WTC11 (cell line): ENCODE measurements around the gene KRTAP5-6. TPM values are rescaled to one million over a fixed set of nuclear protein-coding genes. Genes with fewer than 3 reads are reported as not detected.

Experiments
- ATAC-seq: fragments of 200-7000 bp; cut with Tn5 transposase; 2 replicates; pipeline ENCODE4 v1.10.0; 2021; ENCODE audit warnings: mild to moderate bottlenecking, moderate library complexity
- CTCF ChIA-PET: fragments of 300-600 bp; sonication (Branson Sonifier 250); formaldehyde crosslinking; loops from one replicate; lab custom pipeline; 2021; ENCODE audit warnings: antibody characterized with exemption; lab: Charles Lee
- POLR2A ChIA-PET: fragments of 350-600 bp; sonication (Branson Sonifier 250); formaldehyde crosslinking; loops from one replicate; lab custom pipeline; 2021; ENCODE audit warnings: antibody characterized with exemption; lab: Charles Lee
- DNase-seq: peaks from one replicate; pipeline ENCODE4 v3.0.0; 2021; ENCODE audit warnings: low spot score
- H3K27ac Mint-ChIP-seq: 2 replicates; pipeline ENCODE4 v1.8.0; 2021; ENCODE audit warnings: mixed read lengths
- H3K27me3 Mint-ChIP-seq: 2 replicates; pipeline ENCODE4 v1.8.0; 2021; ENCODE audit warnings: low read depth, mild to moderate bottlenecking, moderate library complexity, mixed read lengths
- H3K36me3 Mint-ChIP-seq: 2 replicates; pipeline ENCODE4 v1.8.0; 2021; ENCODE audit warnings: mixed read lengths
- H3K4me1 Mint-ChIP-seq: 2 replicates; pipeline ENCODE4 v1.8.0; 2022; ENCODE audit warnings: mixed read lengths
- H3K4me3 Mint-ChIP-seq: 2 replicates; pipeline ENCODE4 v1.8.0; 2021; ENCODE audit warnings: mild to moderate bottlenecking, moderate library complexity, mixed read lengths
- H3K9me3 Mint-ChIP-seq: 2 replicates; pipeline ENCODE4 v1.8.0; 2021; ENCODE audit warnings: mixed read lengths
- ATF1 ChIP-seq: sonication (generic); formaldehyde crosslinking; IDR thresholded peaks from 2 replicates; pipeline ENCODE4 v1.8.1; 2023; ENCODE audit warnings: mild to moderate bottlenecking, moderate library complexity, missing genetic modification reagents
- CREB1 ChIP-seq: sonication (generic); formaldehyde crosslinking; IDR thresholded peaks from 2 replicates; pipeline ENCODE4 v1.8.0; 2023; ENCODE audit warnings: mild to moderate bottlenecking, missing genetic modification reagents
- ETV6 ChIP-seq: sonication (generic); formaldehyde crosslinking; IDR thresholded peaks from 2 replicates; pipeline ENCODE4 v1.8.1; 2022; ENCODE audit warnings: mild to moderate bottlenecking, missing genetic modification reagents
- FOXJ3 ChIP-seq: sonication (generic); formaldehyde crosslinking; IDR thresholded peaks from 2 replicates; pipeline ENCODE4 v1.9.0; 2021; ENCODE audit warnings: missing genetic modification reagents, mild to moderate bottlenecking, borderline replicate concordance
- JUN ChIP-seq: sonication (generic); formaldehyde crosslinking; IDR thresholded peaks from 2 replicates; pipeline ENCODE4 v1.8.0; 2023; ENCODE audit warnings: mild to moderate bottlenecking, missing genetic modification reagents
- NFATC4 ChIP-seq: fragments of 250-450 bp; sonication (Bioruptor Pico); IDR thresholded peaks from 2 replicates; pipeline ENCODE4 v1.9.0; 2021; ENCODE audit warnings: mild to moderate bottlenecking
- NR1H2 ChIP-seq: sonication (generic); formaldehyde crosslinking; IDR thresholded peaks from 2 replicates; pipeline ENCODE4 v1.9.0; 2021; ENCODE audit warnings: mild to moderate bottlenecking, moderate library complexity, missing genetic modification reagents
- RELA ChIP-seq: sonication (generic); formaldehyde crosslinking; IDR thresholded peaks from 2 replicates; pipeline ENCODE4 v1.8.1; 2022; ENCODE audit warnings: missing genetic modification reagents, mild to moderate bottlenecking, borderline replicate concordance
- RORB ChIP-seq: fragments of 250-450 bp; sonication (Bioruptor Pico); IDR thresholded peaks from 2 replicates; pipeline ENCODE4 v1.9.0; 2021; ENCODE audit warnings: mild to moderate bottlenecking
- TCF7 ChIP-seq: sonication (generic); formaldehyde crosslinking; IDR thresholded peaks from 2 replicates; pipeline ENCODE4 v1.8.0; 2022; ENCODE audit warnings: mild to moderate bottlenecking, low read depth, missing genetic modification reagents, moderate library complexity
- ZNF263 ChIP-seq: sonication (generic); formaldehyde crosslinking; IDR thresholded peaks from 2 replicates; pipeline ENCODE4 v1.8.1; 2022; ENCODE audit warnings: low read depth, mild to moderate bottlenecking, moderate library complexity, missing genetic modification reagents
- ZNF416 ChIP-seq: fragments of 250-450 bp; sonication (Bioruptor Pico); IDR thresholded peaks from 2 replicates; pipeline ENCODE4 v1.9.0; 2021; ENCODE audit warnings: mild to moderate bottlenecking, inconsistent platforms
- total RNA-seq: library from RNA; stranded (reverse); gene quantifications from 3 replicates; pipeline ENCODE4 v1.2.3, GENCODE V29; 2021
- TF ChIP-seq, protein P1 (sequence below): sonication (generic); formaldehyde crosslinking; IDR thresholded peaks from 2 replicates; pipeline ENCODE4 v1.8.1; 2022; ENCODE audit warnings: missing genetic modification reagents, borderline replicate concordance
- TF ChIP-seq, protein P2 (sequence below): sonication (generic); formaldehyde crosslinking; IDR thresholded peaks from 2 replicates; pipeline ENCODE4 v1.8.0; 2022; ENCODE audit warnings: mild to moderate bottlenecking, missing genetic modification reagents
- TF ChIP-seq, protein P3 (sequence below): sonication (generic); formaldehyde crosslinking; IDR thresholded peaks from 2 replicates; pipeline ENCODE4 v1.8.1; 2023; ENCODE audit warnings: mild to moderate bottlenecking, moderate library complexity, missing genetic modification reagents
- TF ChIP-seq, protein P4 (sequence below): sonication (generic); formaldehyde crosslinking; conservative IDR thresholded peaks from 2 replicates; pipeline ENCODE4 v1.8.1; 2022; ENCODE audit warnings: mild to moderate bottlenecking, missing genetic modification reagents
- TF ChIP-seq, protein P5 (sequence below): sonication (generic); formaldehyde crosslinking; IDR thresholded peaks from 2 replicates; pipeline ENCODE4 v1.8.0; 2023; ENCODE audit warnings: missing genetic modification reagents, mild to moderate bottlenecking, borderline replicate concordance
- TF ChIP-seq, protein P6 (sequence below): sonication (generic); formaldehyde crosslinking; IDR thresholded peaks from 2 replicates; pipeline ENCODE4 v1.8.1; 2022; ENCODE audit warnings: low read depth, mild to moderate bottlenecking, moderate library complexity, missing genetic modification reagents, borderline replicate concordance

KRTAP5-6 gene
- total RNA-seq, 1 experiment from 2014 or later, result 0.35 TPM

DNA sequence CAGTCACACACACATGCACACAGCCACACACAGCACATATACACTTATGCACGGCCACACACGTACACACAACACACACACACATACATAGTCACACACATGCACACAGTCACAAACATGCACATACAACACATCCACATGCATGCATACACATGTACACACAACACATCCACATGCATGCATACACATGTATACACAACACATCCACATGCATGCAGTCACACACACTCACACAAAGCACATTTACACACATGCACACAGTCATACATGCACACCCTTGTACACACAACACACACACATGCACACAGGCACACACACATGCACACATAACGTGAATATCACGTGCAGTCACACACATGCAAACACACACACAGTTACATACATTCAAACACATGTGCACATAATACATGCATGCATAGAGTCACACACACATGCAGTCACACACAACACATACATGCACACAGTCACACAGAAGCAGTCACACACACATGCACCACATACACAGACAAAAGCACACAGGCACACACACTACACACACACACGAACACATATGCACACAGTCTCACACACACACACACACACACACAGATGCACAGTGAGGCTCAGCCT, 34.6 kb downstream of the KRTAP5-6 start:
- Mint-ChIP-seq H3K4me3 (no peak overlapping the region), H3K9me3 (peaks cover 26% of the 10 kb centered on the region), H3K27me3 (peaks cover 50% of the 10 kb centered on the region), H3K36me3 (no peaks in the 10 kb centered on the region), H3K27ac (no peak overlapping the region), H3K4me1 (no peaks in the 10 kb centered on the region)
- ChIA-PET CTCF (interaction anchor here (1.0 kb wide), 1 partner anchor 35 kb away, joined by 3 read pairs; no protein-coding TSS in a partner anchor), POLR2A (no interaction called here)
- TF ChIP-seq ZNF416 (CRISPR knock-in tag) (no peak), FOXJ3 (no peak), NR1H2 (CRISPR knock-in tag) (no peak), NFATC4 (CRISPR knock-in tag) (no peak)
- TF ChIP-seq, protein P1, sequence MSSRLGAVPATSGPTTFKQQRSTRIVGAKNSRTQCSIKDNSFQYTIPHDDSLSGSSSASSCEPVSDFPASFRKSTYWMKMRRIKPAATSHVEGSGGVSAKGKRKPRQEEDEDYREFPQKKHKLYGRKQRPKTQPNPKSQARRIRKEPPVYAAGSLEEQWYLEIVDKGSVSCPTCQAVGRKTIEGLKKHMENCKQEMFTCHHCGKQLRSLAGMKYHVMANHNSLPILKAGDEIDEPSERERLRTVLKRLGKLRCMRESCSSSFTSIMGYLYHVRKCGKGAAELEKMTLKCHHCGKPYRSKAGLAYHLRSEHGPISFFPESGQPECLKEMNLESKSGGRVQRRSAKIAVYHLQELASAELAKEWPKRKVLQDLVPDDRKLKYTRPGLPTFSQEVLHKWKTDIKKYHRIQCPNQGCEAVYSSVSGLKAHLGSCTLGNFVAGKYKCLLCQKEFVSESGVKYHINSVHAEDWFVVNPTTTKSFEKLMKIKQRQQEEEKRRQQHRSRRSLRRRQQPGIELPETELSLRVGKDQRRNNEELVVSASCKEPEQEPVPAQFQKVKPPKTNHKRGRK (CRISPR knock-in tag), result no peak
- ATAC-seq (no peak), DNase-seq (no peak)

DNA sequence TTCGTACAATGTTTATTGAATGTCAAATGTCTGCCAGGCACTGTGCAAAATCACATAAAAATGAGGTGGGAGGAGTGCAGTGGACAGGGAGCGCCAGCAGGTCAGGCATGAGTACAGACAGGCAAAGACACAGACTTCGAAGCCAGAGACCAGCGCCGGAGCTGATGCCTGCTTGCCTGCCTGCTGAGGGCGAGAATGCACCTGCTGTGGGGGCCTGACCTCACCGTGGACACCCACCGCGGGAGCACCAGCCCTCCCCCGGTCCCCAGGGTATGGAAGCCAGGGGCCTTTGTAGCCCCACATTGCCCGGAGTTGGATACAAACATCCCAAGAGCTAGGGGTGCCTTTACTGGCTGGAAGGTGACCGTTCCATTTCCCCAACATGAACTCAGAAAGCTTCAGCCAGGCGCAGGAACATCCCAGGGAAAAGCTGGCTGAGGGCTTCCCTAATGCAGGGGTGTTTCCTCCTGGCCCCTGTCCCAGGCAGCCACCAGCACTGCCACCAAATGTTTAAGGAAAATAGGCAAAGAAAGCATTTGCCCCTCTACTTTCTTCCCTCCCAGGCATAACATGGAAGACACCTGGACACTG, 35.5 kb downstream of the KRTAP5-6 start:
- no peaks in the 10 kb centered on the region for H3K4me1 Mint-ChIP-seq
- H3K4me3 Mint-ChIP-seq, result no peak overlapping the region
- POLR2A ChIA-PET, result no interaction called here
- no peaks in the 10 kb centered on the region for H3K36me3 Mint-ChIP-seq
- no peak for DNase-seq
- no peak for ATAC-seq
- H3K9me3 Mint-ChIP-seq, result peaks cover 34% of the 10 kb centered on the region
- no peak overlapping the region for H3K27ac Mint-ChIP-seq
- H3K27me3 Mint-ChIP-seq, result peaks cover 52% of the 10 kb centered on the region
- CTCF ChIA-PET, result interaction anchor here (1.0 to 1.4 kb wide), 5 partner anchors 34 to 103 kb away, joined by 3 to 6 read pairs (median 4); partner anchors contain the start of gene KRTAP5-5
- TF ChIP-seq RORB (CRISPR knock-in tag) (no peak), NFATC4 (CRISPR knock-in tag) (no peak), ZNF263 (CRISPR knock-in tag) (no peak), JUN (CRISPR knock-in tag) (no peak), RELA (CRISPR knock-in tag) (no peak), CREB1 (CRISPR knock-in tag) (no peak), TCF7 (CRISPR knock-in tag) (no peak), ETV6 (no peak), ATF1 (CRISPR knock-in tag) (no peak)
- TF ChIP-seq, protein P2, sequence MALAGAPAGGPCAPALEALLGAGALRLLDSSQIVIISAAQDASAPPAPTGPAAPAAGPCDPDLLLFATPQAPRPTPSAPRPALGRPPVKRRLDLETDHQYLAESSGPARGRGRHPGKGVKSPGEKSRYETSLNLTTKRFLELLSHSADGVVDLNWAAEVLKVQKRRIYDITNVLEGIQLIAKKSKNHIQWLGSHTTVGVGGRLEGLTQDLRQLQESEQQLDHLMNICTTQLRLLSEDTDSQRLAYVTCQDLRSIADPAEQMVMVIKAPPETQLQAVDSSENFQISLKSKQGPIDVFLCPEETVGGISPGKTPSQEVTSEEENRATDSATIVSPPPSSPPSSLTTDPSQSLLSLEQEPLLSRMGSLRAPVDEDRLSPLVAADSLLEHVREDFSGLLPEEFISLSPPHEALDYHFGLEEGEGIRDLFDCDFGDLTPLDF (CRISPR knock-in tag), result no peak
- TF ChIP-seq, protein P3, sequence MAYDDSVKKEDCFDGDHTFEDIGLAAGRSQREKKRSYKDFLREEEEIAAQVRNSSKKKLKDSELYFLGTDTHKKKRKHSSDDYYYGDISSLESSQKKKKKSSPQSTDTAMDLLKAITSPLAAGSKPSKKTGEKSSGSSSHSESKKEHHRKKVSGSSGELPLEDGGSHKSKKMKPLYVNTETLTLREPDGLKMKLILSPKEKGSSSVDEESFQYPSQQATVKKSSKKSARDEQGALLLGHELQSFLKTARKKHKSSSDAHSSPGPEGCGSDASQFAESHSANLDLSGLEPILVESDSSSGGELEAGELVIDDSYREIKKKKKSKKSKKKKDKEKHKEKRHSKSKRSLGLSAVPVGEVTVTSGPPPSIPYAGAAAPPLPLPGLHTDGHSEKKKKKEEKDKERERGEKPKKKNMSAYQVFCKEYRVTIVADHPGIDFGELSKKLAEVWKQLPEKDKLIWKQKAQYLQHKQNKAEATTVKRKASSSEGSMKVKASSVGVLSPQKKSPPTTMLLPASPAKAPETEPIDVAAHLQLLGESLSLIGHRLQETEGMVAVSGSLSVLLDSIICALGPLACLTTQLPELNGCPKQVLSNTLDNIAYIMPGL (CRISPR knock-in tag), result no peak
- TF ChIP-seq, protein P4, sequence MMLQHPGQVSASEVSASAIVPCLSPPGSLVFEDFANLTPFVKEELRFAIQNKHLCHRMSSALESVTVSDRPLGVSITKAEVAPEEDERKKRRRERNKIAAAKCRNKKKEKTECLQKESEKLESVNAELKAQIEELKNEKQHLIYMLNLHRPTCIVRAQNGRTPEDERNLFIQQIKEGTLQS (CRISPR knock-in tag), result no peak
- TF ChIP-seq, protein P5, sequence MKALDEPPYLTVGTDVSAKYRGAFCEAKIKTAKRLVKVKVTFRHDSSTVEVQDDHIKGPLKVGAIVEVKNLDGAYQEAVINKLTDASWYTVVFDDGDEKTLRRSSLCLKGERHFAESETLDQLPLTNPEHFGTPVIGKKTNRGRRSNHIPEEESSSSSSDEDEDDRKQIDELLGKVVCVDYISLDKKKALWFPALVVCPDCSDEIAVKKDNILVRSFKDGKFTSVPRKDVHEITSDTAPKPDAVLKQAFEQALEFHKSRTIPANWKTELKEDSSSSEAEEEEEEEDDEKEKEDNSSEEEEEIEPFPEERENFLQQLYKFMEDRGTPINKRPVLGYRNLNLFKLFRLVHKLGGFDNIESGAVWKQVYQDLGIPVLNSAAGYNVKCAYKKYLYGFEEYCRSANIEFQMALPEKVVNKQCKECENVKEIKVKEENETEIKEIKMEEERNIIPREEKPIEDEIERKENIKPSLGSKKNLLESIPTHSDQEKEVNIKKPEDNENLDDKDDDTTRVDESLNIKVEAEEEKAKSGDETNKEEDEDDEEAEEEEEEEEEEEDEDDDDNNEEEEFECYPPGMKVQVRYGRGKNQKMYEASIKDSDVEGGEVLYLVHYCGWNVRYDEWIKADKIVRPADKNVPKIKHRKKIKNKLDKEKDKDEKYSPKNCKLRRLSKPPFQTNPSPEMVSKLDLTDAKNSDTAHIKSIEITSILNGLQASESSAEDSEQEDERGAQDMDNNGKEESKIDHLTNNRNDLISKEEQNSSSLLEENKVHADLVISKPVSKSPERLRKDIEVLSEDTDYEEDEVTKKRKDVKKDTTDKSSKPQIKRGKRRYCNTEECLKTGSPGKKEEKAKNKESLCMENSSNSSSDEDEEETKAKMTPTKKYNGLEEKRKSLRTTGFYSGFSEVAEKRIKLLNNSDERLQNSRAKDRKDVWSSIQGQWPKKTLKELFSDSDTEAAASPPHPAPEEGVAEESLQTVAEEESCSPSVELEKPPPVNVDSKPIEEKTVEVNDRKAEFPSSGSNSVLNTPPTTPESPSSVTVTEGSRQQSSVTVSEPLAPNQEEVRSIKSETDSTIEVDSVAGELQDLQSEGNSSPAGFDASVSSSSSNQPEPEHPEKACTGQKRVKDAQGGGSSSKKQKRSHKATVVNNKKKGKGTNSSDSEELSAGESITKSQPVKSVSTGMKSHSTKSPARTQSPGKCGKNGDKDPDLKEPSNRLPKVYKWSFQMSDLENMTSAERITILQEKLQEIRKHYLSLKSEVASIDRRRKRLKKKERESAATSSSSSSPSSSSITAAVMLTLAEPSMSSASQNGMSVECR, result no peak
- TF ChIP-seq, protein P1 (CRISPR knock-in tag), result no peak
- TF ChIP-seq, protein P6, sequence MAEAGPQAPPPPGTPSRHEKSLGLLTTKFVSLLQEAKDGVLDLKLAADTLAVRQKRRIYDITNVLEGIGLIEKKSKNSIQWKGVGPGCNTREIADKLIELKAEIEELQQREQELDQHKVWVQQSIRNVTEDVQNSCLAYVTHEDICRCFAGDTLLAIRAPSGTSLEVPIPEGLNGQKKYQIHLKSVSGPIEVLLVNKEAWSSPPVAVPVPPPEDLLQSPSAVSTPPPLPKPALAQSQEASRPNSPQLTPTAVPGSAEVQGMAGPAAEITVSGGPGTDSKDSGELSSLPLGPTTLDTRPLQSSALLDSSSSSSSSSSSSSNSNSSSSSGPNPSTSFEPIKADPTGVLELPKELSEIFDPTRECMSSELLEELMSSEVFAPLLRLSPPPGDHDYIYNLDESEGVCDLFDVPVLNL (CRISPR knock-in tag), result no peak
